HCT116 (cell line): ENCODE measurements around the gene ZNF578. TPM values are rescaled to one million over a fixed set of nuclear protein-coding genes. Genes with fewer than 3 reads are reported as not detected.

Experiments
- ATAC-seq: fragments of 200-7000 bp; cut with Tn5 transposase; 2 replicates; pipeline ENCODE4 v1.9.1; 2020; ENCODE audit warnings: mild to moderate bottlenecking, moderate library complexity
- BruUV-seq: library from RNA; stranded (reverse); fragments of 400-500 nt; replicated peaks from 2 replicates; lab custom pipeline; 2021; lab: Mats Ljungman, UMichigan
- CTCF ChIA-PET: fragments of 300-600 bp; sonication (Branson Sonifier 250); formaldehyde crosslinking; loops from one replicate; lab custom pipeline; 2021; ENCODE audit warnings: antibody characterized with exemption; lab: Charles Lee
- POLR2A ChIA-PET: fragments of 300-600, 350-600 bp; sonication (Branson Sonifier 250); formaldehyde crosslinking; loops from one replicate; lab custom pipeline; 2021; ENCODE audit warnings: antibody characterized with exemption; lab: Charles Lee
- RAD21 ChIA-PET, 2 experiments: fragments of 300-600 bp; sonication (Branson Sonifier 250); formaldehyde crosslinking; loops; one replicate each; lab custom pipeline; 2023; ENCODE audit warnings: low total read pairs in 2 of 2; ENCODE audit not compliant: uncharacterized antibody in 2 of 2, unreplicated experiment in 2 of 2, low non-redundant PET in 1 of 2; lab: Charles Lee
- DNase-seq: peaks from one replicate; pipeline ENCODE4 v3.0.0-alpha.2; 2010; ENCODE audit warnings: low read depth, low spot score
- H2AFZ ChIP-seq: fragments of 200-600 bp; shearing (Covaris generic), sonication (generic); 2 replicates; pipeline ENCODE4 v1.6.1; 2017; ENCODE audit warnings: low read depth, mixed run types, mixed read lengths, antibody characterized with exemption, low read length; ENCODE audit not compliant: poor library complexity, severe bottlenecking
- H3K27ac ChIP-seq: 2 replicates; pipeline ENCODE4 v1.5.1; 2012; ENCODE audit warnings: low read depth, low read length
- H3K27me3 ChIP-seq: fragments of 200-600 bp; sonication (generic); 2 replicates; pipeline ENCODE4 v1.6.1; 2016; ENCODE audit warnings: mixed run types, low read length, mixed read lengths; ENCODE audit not compliant: insufficient read depth
- H3K36me3 ChIP-seq, 2 experiments: fragments of 200-500 bp in 1 of 2; fragments of 200-600 bp in 1 of 2; sonication (Bioruptor generic) in 1 of 2; sonication (generic) in 1 of 2; 2 replicates each; pipeline versions ENCODE4 v1.5.1 to v1.6.1; 2014 to 2016; ENCODE audit warnings: low read length in 2 of 2, inconsistent platforms in 1 of 2, mixed read lengths in 1 of 2, mixed run types in 1 of 2; ENCODE audit not compliant: insufficient read depth in 2 of 2, control insufficient read depth in 1 of 2
- H3K4me1 ChIP-seq, 2 experiments: fragments of 200-600 bp in 1 of 2; sonication (generic) in 1 of 2; 2 replicates each; pipeline versions ENCODE4 v1.5.1 to v1.6.1; 2012 to 2017; ENCODE audit warnings: low read length in 2 of 2, inconsistent platforms in 1 of 2, mild to moderate bottlenecking in 1 of 2, mixed read lengths in 1 of 2, mixed run types in 1 of 2, moderate library complexity in 1 of 2; ENCODE audit not compliant: insufficient read depth in 2 of 2, control insufficient read depth in 1 of 2
- H3K4me2 ChIP-seq: fragments of 200-600 bp; sonication (generic); 2 replicates; pipeline ENCODE4 v1.6.1; 2017; ENCODE audit warnings: mixed run types, low read length, mixed read lengths
- H3K4me3 ChIP-seq, 2 experiments: fragments of 200-600 bp in 1 of 2; sonication (generic) in 1 of 2; replicated peaks in 1 of 2; 2 replicates each; pipeline ENCODE4 v1.5.1; 2011 to 2016; ENCODE audit warnings: low read length in 2 of 2, control low read depth in 1 of 2, low read depth in 1 of 2, mild to moderate bottlenecking in 1 of 2, mixed read lengths in 1 of 2, mixed run types in 1 of 2
- H3K79me2 ChIP-seq: fragments of 200-600 bp; sonication (generic); 2 replicates; pipeline ENCODE4 v1.6.1; 2017; ENCODE audit warnings: mild to moderate bottlenecking, mixed run types, low read length, moderate library complexity, mixed read lengths; ENCODE audit not compliant: insufficient read depth
- H3K9ac ChIP-seq: fragments of 200-600 bp; sonication (generic); 2 replicates; pipeline ENCODE4 v1.6.1; 2016; ENCODE audit warnings: low read length, mixed read lengths
- H3K9me2 ChIP-seq: fragments of 200-600 bp; sonication (generic), shearing (Covaris generic); 2 replicates; pipeline ENCODE4 v1.6.1; 2017; ENCODE audit warnings: mixed run types, mild to moderate bottlenecking, moderate library complexity; ENCODE audit not compliant: insufficient read depth
- H3K9me3 ChIP-seq, 2 experiments: fragments of 200-500 bp in 1 of 2; fragments of 200-600 bp in 1 of 2; sonication (Bioruptor generic) in 1 of 2; sonication (generic) in 1 of 2; 2 replicates each; pipeline ENCODE4 v1.6.1; 2014 to 2017; ENCODE audit warnings: low read length in 2 of 2, mixed read lengths in 2 of 2, inconsistent platforms in 1 of 2, low read depth in 1 of 2, mild to moderate bottlenecking in 1 of 2, mixed run types in 1 of 2, moderate library complexity in 1 of 2; ENCODE audit not compliant: control insufficient read depth in 1 of 2, insufficient read depth in 1 of 2
- H4K20me1 ChIP-seq: fragments of 200-600 bp; sonication (generic), shearing (Covaris generic); 2 replicates; pipeline ENCODE4 v1.6.1; 2017; ENCODE audit warnings: mixed run types, mild to moderate bottlenecking, moderate library complexity; ENCODE audit not compliant: insufficient read depth
- CBX3 ChIP-seq: IDR thresholded peaks from 2 replicates; pipeline ENCODE4 v1.6.1; 2012; ENCODE audit warnings: low read depth
- CEBPB ChIP-seq: IDR thresholded peaks from 2 replicates; pipeline ENCODE4 v1.6.1; 2012; ENCODE audit warnings: low read depth
- EGR1 ChIP-seq: IDR thresholded peaks from 2 replicates; pipeline ENCODE4 v1.6.1; 2012; ENCODE audit warnings: low read depth
- EZH2 ChIP-seq: fragments of 200-600 bp; sonication (generic); IDR thresholded peaks from 2 replicates; pipeline ENCODE4 v1.6.1; 2017; ENCODE audit warnings: antibody characterized with exemption, mixed run types
- EZH2phosphoT487 ChIP-seq: fragments of 200-600 bp; IDR thresholded peaks from 2 replicates; pipeline ENCODE4 v1.6.1; 2018; ENCODE audit warnings: antibody characterized with exemption, borderline replicate concordance
- FOSL1 ChIP-seq: IDR thresholded peaks from 2 replicates; pipeline ENCODE4 v1.6.1; 2012; ENCODE audit warnings: low read depth
- JUND ChIP-seq: IDR thresholded peaks from 2 replicates; pipeline ENCODE4 v1.6.1; 2012
- MAX ChIP-seq: IDR thresholded peaks from 2 replicates; pipeline ENCODE4 v1.6.1; 2012
- POLR2A ChIP-seq: IDR thresholded peaks from 2 replicates; pipeline ENCODE4 v1.7.0; 2011; ENCODE audit warnings: borderline replicate concordance; ENCODE audit not compliant: insufficient read depth, insufficient read length; ENCODE audit errors: extremely low read depth
- POLR2AphosphoS5 ChIP-seq: IDR thresholded peaks from 2 replicates; pipeline ENCODE4 v1.6.1; 2011; ENCODE audit warnings: mild to moderate bottlenecking, low read depth, low read length, moderate library complexity
- RAD21 ChIP-seq: IDR thresholded peaks from 2 replicates; pipeline ENCODE4 v1.6.1; 2012; ENCODE audit warnings: low read depth, mild to moderate bottlenecking
- SIN3A ChIP-seq: IDR thresholded peaks from 2 replicates; pipeline ENCODE4 v1.6.1; 2012; ENCODE audit warnings: low read depth
- SP1 ChIP-seq: IDR thresholded peaks from 2 replicates; pipeline ENCODE4 v1.6.1; 2012; ENCODE audit warnings: low read depth
- SRF ChIP-seq: IDR thresholded peaks from 2 replicates; pipeline ENCODE4 v1.6.1; 2012; ENCODE audit warnings: low read depth
- YY1 ChIP-seq: IDR thresholded peaks from 2 replicates; pipeline ENCODE4 v1.6.1; 2011; ENCODE audit warnings: low read length, low read depth, moderate library complexity, mild to moderate bottlenecking; ENCODE audit not compliant: insufficient replicate concordance; ENCODE audit errors: extremely low read depth
- ZFX ChIP-seq: fragments of 450-650 bp; IDR thresholded peaks from 2 replicates; pipeline ENCODE4 v1.6.1; 2017
- ZNF274 ChIP-seq: fragments of 200-500 bp; sonication (Bioruptor generic); IDR thresholded peaks from 2 replicates; pipeline ENCODE4 v1.6.1; 2014; ENCODE audit warnings: mild to moderate bottlenecking, low read depth, low read length, inconsistent platforms
- intact Hi-C: fragments of 100-400 bp; cut with micrococcal nuclease; formaldehyde crosslinking; loops from 2 replicates; pipeline ENCODE4 v1.10.0; 2022
- total RNA-seq: library from RNA; stranded (reverse); gene quantifications from one replicate; pipeline ENCODE4 v1.2.1, GENCODE V29; 2021; ENCODE audit not compliant: unreplicated experiment
- TF ChIP-seq, protein P1 (sequence below): IDR thresholded peaks from 2 replicates; pipeline ENCODE4 v1.6.1; 2012; ENCODE audit warnings: low read depth
- TF ChIP-seq, protein P2 (sequence below): IDR thresholded peaks from 2 replicates; pipeline ENCODE4 v1.6.1; 2012
- TF ChIP-seq, protein P3 (sequence below), 3 experiments: fragments of 200-600 bp in 1 of 3; sonication (generic) in 1 of 3; IDR thresholded peaks in 2 of 3; conservative IDR thresholded peaks in 1 of 3; 2 replicates each; pipeline ENCODE4 v1.5.1; 2012 to 2017; ENCODE audit warnings: low read depth in 2 of 3, low read length in 2 of 3, antibody characterized with exemption in 1 of 3, borderline replicate concordance in 1 of 3, control low read depth in 1 of 3, mild to moderate bottlenecking in 1 of 3, mixed read lengths in 1 of 3, mixed run types in 1 of 3, moderate library complexity in 1 of 3; ENCODE audit not compliant: insufficient read depth in 1 of 3

Gene ZNF578
- total RNA-seq, 1 experiment from 2014 or later: not detected

GRCh38 chr19:52527956-52528351 lies 74.6 kb downstream of the ZNF578 start:
- no peak for DNase-seq
- H2AFZ ChIP-seq: no peak overlapping the region
- BruUV-seq: TSS peak; percentile 86
- ChIA-PET CTCF (no interaction called here), RAD21 (no interaction called here), POLR2A (no interaction called here)
- H3K9me2 ChIP-seq: no peaks in the 10 kb centered on the region
- H3K79me2 ChIP-seq: peaks cover 9% of the 10 kb centered on the region; the same call in 1 of the 2 replicates
- peak; percentile 39 for ATAC-seq
- H3K27ac ChIP-seq: peak overlapping the region; percentile 54
- peak overlapping the region; percentile 81 for H3K9ac ChIP-seq
- TF ChIP-seq EZH2phosphoT487 (no peak), ZNF274 (no peak), CBX3 (no peak), JUND (no peak), ZFX (no peak; the same call in 1 of the 2 replicates), SRF (no peak), POLR2A (no peak), RAD21 (no peak), YY1 (no peak), EZH2 (no peak), SIN3A (no peak), EGR1 (no peak), MAX (no peak), SP1 (no peak), CEBPB (no peak), FOSL1 (no peak), POLR2AphosphoS5 (no peak)
- TF ChIP-seq, protein P1, sequence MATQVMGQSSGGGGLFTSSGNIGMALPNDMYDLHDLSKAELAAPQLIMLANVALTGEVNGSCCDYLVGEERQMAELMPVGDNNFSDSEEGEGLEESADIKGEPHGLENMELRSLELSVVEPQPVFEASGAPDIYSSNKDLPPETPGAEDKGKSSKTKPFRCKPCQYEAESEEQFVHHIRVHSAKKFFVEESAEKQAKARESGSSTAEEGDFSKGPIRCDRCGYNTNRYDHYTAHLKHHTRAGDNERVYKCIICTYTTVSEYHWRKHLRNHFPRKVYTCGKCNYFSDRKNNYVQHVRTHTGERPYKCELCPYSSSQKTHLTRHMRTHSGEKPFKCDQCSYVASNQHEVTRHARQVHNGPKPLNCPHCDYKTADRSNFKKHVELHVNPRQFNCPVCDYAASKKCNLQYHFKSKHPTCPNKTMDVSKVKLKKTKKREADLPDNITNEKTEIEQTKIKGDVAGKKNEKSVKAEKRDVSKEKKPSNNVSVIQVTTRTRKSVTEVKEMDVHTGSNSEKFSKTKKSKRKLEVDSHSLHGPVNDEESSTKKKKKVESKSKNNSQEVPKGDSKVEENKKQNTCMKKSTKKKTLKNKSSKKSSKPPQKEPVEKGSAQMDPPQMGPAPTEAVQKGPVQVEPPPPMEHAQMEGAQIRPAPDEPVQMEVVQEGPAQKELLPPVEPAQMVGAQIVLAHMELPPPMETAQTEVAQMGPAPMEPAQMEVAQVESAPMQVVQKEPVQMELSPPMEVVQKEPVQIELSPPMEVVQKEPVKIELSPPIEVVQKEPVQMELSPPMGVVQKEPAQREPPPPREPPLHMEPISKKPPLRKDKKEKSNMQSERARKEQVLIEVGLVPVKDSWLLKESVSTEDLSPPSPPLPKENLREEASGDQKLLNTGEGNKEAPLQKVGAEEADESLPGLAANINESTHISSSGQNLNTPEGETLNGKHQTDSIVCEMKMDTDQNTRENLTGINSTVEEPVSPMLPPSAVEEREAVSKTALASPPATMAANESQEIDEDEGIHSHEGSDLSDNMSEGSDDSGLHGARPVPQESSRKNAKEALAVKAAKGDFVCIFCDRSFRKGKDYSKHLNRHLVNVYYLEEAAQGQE: no peak
- TF ChIP-seq, protein P2, sequence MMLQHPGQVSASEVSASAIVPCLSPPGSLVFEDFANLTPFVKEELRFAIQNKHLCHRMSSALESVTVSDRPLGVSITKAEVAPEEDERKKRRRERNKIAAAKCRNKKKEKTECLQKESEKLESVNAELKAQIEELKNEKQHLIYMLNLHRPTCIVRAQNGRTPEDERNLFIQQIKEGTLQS: no peak
- TF ChIP-seq, protein P3, sequence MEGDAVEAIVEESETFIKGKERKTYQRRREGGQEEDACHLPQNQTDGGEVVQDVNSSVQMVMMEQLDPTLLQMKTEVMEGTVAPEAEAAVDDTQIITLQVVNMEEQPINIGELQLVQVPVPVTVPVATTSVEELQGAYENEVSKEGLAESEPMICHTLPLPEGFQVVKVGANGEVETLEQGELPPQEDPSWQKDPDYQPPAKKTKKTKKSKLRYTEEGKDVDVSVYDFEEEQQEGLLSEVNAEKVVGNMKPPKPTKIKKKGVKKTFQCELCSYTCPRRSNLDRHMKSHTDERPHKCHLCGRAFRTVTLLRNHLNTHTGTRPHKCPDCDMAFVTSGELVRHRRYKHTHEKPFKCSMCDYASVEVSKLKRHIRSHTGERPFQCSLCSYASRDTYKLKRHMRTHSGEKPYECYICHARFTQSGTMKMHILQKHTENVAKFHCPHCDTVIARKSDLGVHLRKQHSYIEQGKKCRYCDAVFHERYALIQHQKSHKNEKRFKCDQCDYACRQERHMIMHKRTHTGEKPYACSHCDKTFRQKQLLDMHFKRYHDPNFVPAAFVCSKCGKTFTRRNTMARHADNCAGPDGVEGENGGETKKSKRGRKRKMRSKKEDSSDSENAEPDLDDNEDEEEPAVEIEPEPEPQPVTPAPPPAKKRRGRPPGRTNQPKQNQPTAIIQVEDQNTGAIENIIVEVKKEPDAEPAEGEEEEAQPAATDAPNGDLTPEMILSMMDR (IDR thresholded peaks at IDR 0.05 in 2 of 3, conservative IDR thresholded peaks at IDR 0.05 in 1 of 3; ENCODE audit: borderline replicate concordance in 1 of 3, insufficient read depth in 1 of 3, low read depth in 2 of 3, low read length in 2 of 3): no peak
- no peaks in the 10 kb centered on the region for H3K27me3 ChIP-seq
- intact Hi-C loops: no loop called here
- no peaks in the 10 kb centered on the region for H3K36me3 ChIP-seq
- H4K20me1 ChIP-seq: no peaks in the 10 kb centered on the region
- peaks cover 0 to 5% of the 10 kb centered on the region in 2 experiments; a peak in 1 of 4 replicates for H3K9me3 ChIP-seq
- peak overlapping the region; percentile 95 for H3K4me2 ChIP-seq
- H3K4me3 ChIP-seq: peak overlapping the region; percentile 77 to 89
- H3K4me1 ChIP-seq: peaks cover 4 to 14% of the 10 kb centered on the region in 2 experiments; a peak in 2 of 4 replicates
